Tibial nerve (tissue), 4 donors: ENCODE measurements around the gene KCNMA1. TPM values are rescaled to one million over a fixed set of nuclear protein-coding genes. Genes with fewer than 3 reads are reported as not detected.

Source experiments
- DNase-seq, 2 donors: peaks; one replicate each; pipeline ENCODE4 v3.0.0-alpha.2; 2019; ENCODE audit warnings: low spot score in 2 of 2
- H3K27ac ChIP-seq, 4 donors: fragments of 200-600 bp; sonication (generic) in 3 of 4; one replicate each; pipeline ENCODE4 v1.5.1; 2017 to 2019; ENCODE audit warnings: mild to moderate bottlenecking in 1 of 4
- H3K27me3 ChIP-seq, 2 donors: fragments of 200-600 bp; sonication (generic) in 1 of 2; one replicate each; pipeline versions ENCODE4 v1.5.1 to v1.6.0; 2017 to 2019
- H3K36me3 ChIP-seq, 3 donors: fragments of 200-600 bp; sonication (generic); one replicate each; pipeline ENCODE4 v1.5.1; 2018 to 2019
- H3K4me1 ChIP-seq, 4 donors: fragments of 200-600 bp; sonication (generic) in 3 of 4; one replicate each; pipeline ENCODE4 v1.5.1; 2017 to 2019
- H3K4me3 ChIP-seq, 4 donors: fragments of 200-600 bp; sonication (generic) in 3 of 4; one replicate each; pipeline ENCODE4 v1.5.1; 2017 to 2019; ENCODE audit warnings: mild to moderate bottlenecking in 1 of 4, moderate library complexity in 1 of 4
- H3K9me3 ChIP-seq, 4 donors: fragments of 200-600 bp; sonication (generic) in 3 of 4; one replicate each; pipeline ENCODE4 v1.5.1; 2017 to 2019
- CTCF ChIP-seq, 5 experiments: fragments of 200-600 bp in 3 of 5; fragments of 450-650 bp in 2 of 5; sonication (generic) in 3 of 5; IDR thresholded peaks; one replicate each; pipeline ENCODE4 v1.5.1; 2016 to 2019; ENCODE audit warnings: antibody characterized with exemption in 5 of 5, mild to moderate bottlenecking in 3 of 5, moderate library complexity in 2 of 5
- EP300 ChIP-seq, 2 donors: sonication (generic); formaldehyde crosslinking; IDR thresholded peaks; one replicate each; pipeline ENCODE4 v1.6.1; 2017; ENCODE audit warnings: antibody characterized with exemption in 2 of 2, mild to moderate bottlenecking in 1 of 2
- POLR2A ChIP-seq, 2 donors: fragments of 450-650 bp; IDR thresholded peaks; one replicate each; pipeline ENCODE4 v1.6.1; 2017; ENCODE audit warnings: antibody characterized with exemption in 2 of 2, mild to moderate bottlenecking in 2 of 2, moderate library complexity in 2 of 2
- WGBS, 2 donors: methylation state at CpG; one replicate each; pipeline ENCODE4 v1.1.5; 2018; 5-methylcytosine and 5-hydroxymethylcytosine counted together
- total RNA-seq, 4 donors: library from RNA; depleted of rRNA; stranded (reverse); fragments of >200 nt; gene quantifications; one replicate each; pipeline ENCODE4 v1.1.0, GENCODE V29; 2016

KCNMA1 gene
- total RNA-seq, 4 donors from 2014 or later: 10.2 to 19.9 (median 13.7) TPM

GRCh38 chr10:77240041-77240652, 397.5 kb downstream of the KCNMA1 start:
- no peak overlapping the region for H3K4me3 ChIP-seq
- H3K36me3 ChIP-seq: no peaks in the 10 kb centered on the region
- TF ChIP-seq CTCF (IDR thresholded peaks at IDR 0.05) (no peak), POLR2A (IDR thresholded peaks at IDR 0.05) (no peak), EP300 (IDR thresholded peaks at IDR 0.05) (no peak)
- DNase-seq: no peak
- 45 to 50% methylated on average over 5 of the region's 5 CpGs for WGBS, 2 donors
- H3K27me3 ChIP-seq: no peaks in the 10 kb centered on the region
- no peaks in the 10 kb centered on the region for H3K9me3 ChIP-seq
- H3K4me1 ChIP-seq: peaks cover 0 to 34% (median 3%) of the 10 kb centered on the region in 4 donors
- H3K27ac ChIP-seq: no peak overlapping the region

- Histone ChIP-seq H3K4me1 (peaks cover 0 to 8% (median under 1%) of the 10 kb centered on the region in 4 donors), H3K27ac (no peak overlapping the region), H3K27me3 (no peaks in the 10 kb centered on the region), H3K9me3 (no peaks in the 10 kb centered on the region), H3K36me3 (no peaks in the 10 kb centered on the region), H3K4me3 (no peak overlapping the region)
- no peak for DNase-seq
- TF ChIP-seq EP300 (IDR thresholded peaks at IDR 0.05): no peak
- TF ChIP-seq POLR2A (IDR thresholded peaks at IDR 0.05): no peak
- TF ChIP-seq CTCF (IDR thresholded peaks at IDR 0.05): no peak
Measured at GRCh38 chr10:77237120-77237519, 400.5 kb downstream of the KCNMA1 start.

GRCh38 chr10:77236700-77237099, 400.9 kb downstream of the KCNMA1 start:
- Histone ChIP-seq H3K4me1 (peaks cover 0 to 8% (median 0%) of the 10 kb centered on the region in 4 donors), H3K36me3 (no peaks in the 10 kb centered on the region), H3K9me3 (no peaks in the 10 kb centered on the region), H3K4me3 (no peak overlapping the region), H3K27ac (no peak overlapping the region), H3K27me3 (no peaks in the 10 kb centered on the region)
- no peak for DNase-seq
- no peak for TF ChIP-seq EP300 (IDR thresholded peaks at IDR 0.05)
- 89 to 91% methylated on average over 2 of the region's 2 CpGs for WGBS, 2 donors

- H3K4me1 ChIP-seq: peaks cover 0 to 8% (median 0%) of the 10 kb centered on the region in 4 donors
- no peak overlapping the region for H3K27ac ChIP-seq
- no peaks in the 10 kb centered on the region for H3K9me3 ChIP-seq
- TF ChIP-seq POLR2A (IDR thresholded peaks at IDR 0.05): no peak
- H3K36me3 ChIP-seq: no peaks in the 10 kb centered on the region
- no peak overlapping the region for H3K4me3 ChIP-seq
- 79 to 87% methylated on average over 9 of the region's 9 CpGs for WGBS, 2 donors
- H3K27me3 ChIP-seq: no peaks in the 10 kb centered on the region
- no peak for DNase-seq
Measured at GRCh38 chr10:77236029-77236428, 401.6 kb downstream of the KCNMA1 start.

- no peak for DNase-seq
- H3K4me3 ChIP-seq: no peak overlapping the region
- no peak for TF ChIP-seq POLR2A (IDR thresholded peaks at IDR 0.05)
- TF ChIP-seq EP300 (IDR thresholded peaks at IDR 0.05): no peak
- no peak for TF ChIP-seq CTCF (IDR thresholded peaks at IDR 0.05)
- H3K36me3 ChIP-seq: no peaks in the 10 kb centered on the region
- no peaks in the 10 kb centered on the region for H3K9me3 ChIP-seq
- H3K27ac ChIP-seq: no peak overlapping the region
- WGBS, 2 donors: 76 to 77% methylated on average over 1 of the region's 1 CpG
- peaks cover 0 to under 1% (median 0%) of the 10 kb centered on the region in 4 donors for H3K4me1 ChIP-seq
- H3K27me3 ChIP-seq: no peaks in the 10 kb centered on the region
Measured at GRCh38 chr10:77234599-77234998, 403.0 kb downstream of the KCNMA1 start.

- no peaks in the 10 kb centered on the region for H3K36me3 ChIP-seq
- H3K27me3 ChIP-seq: no peaks in the 10 kb centered on the region
- DNase-seq: no peak
- no peaks in the 10 kb centered on the region for H3K4me1 ChIP-seq
- no peaks in the 10 kb centered on the region for H3K9me3 ChIP-seq
- no peak overlapping the region for H3K27ac ChIP-seq
- 92 to 94% methylated on average over 7 of the region's 7 CpGs for WGBS, 2 donors
- H3K4me3 ChIP-seq: no peak overlapping the region
- TF ChIP-seq CTCF (IDR thresholded peaks at IDR 0.05): no peak
- no peak for TF ChIP-seq POLR2A (IDR thresholded peaks at IDR 0.05)
- no peak for TF ChIP-seq EP300 (IDR thresholded peaks at IDR 0.05)
Measured at GRCh38 chr10:77233466-77233865, 404.1 kb downstream of the KCNMA1 start.
